CMK (cell line): ENCODE results near the gene PIK3CG.

Experiments used
- DNase-seq: peaks from one replicate; pipeline ENCODE4 v3.0.0-alpha.2; 2010; ENCODE audit warnings: low read depth

Gene PIK3CG

DNA sequence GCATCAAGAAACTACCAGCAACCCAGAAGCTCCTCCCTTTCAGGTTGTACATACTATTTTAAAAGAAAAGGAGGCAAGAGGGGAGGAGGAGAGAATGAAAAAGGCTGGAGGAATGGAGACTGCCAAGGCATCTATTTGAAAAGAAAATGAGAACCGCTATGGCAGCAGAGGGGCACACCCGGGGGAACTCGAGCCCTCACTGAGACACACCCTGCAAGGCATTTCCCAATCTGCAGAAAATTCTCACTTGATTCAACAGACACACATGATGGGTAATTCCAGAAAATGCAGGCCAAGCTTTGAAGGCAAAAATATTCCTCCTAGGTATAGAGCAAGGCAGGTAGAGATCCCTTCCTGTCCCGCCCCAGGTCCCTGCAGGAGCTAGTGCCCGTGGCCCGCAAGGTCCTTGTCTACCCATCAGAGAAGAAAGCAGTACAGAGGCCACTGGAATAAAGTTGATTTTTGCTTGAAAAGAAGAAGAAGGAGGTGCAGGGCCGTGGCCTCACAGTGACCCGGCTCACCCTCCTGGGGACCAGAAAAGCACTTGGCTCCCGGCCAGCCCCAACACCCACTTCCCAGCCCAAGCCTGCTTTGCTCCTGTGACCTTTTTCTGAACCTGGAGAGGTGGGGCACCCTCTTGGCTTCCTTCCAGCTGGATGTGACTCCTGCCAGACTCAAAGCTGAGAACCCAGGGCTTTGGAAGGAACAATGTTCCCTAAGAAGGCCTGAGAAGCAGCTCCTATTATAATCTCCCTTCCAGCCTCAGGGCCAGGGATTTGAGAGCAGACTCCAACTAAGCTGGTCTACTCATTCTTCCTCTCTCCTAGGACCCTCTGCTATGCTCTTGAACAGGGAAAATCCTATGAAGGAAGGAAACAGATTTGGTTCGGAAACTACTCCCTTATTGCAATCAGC is 6.2 kb upstream of the PIK3CG start:
- no peak for DNase-seq

DNA sequence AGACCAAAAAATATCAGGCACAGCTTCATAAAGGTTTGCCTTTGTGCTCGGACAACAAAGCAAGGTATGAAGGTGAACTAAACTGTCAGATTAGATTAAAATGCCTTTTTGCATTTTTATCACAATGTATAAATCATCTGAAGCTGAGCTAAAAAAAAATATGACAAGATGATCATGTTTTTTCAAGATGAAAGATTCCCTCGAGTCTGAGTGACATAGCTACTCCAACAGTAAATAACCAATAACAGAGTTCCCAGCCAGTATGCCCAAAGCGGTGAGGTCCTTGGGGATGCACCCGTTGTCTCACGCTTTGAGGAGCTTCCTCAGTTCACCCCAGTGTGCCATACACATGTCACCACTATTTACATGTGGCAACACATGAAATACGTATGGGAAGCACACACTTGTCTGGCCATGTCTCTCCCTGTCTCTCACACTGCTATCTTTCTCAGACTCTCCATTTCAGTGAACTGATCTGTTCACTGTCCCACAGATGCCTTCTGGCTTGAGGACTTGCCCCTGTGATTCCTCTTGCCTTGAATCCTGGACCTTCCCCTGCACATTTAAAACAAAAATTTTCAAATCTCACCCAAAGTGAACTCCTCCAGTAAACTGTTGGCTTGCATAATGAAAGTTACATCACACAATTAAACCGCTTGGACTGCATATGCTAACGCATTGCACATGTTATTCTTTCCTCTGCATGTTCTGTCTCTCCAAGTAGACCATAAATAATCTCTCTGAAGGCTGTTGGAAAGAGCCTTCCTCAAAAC is 2.6 kb upstream of the PIK3CG start:
- DNase-seq, result no peak

DNA sequence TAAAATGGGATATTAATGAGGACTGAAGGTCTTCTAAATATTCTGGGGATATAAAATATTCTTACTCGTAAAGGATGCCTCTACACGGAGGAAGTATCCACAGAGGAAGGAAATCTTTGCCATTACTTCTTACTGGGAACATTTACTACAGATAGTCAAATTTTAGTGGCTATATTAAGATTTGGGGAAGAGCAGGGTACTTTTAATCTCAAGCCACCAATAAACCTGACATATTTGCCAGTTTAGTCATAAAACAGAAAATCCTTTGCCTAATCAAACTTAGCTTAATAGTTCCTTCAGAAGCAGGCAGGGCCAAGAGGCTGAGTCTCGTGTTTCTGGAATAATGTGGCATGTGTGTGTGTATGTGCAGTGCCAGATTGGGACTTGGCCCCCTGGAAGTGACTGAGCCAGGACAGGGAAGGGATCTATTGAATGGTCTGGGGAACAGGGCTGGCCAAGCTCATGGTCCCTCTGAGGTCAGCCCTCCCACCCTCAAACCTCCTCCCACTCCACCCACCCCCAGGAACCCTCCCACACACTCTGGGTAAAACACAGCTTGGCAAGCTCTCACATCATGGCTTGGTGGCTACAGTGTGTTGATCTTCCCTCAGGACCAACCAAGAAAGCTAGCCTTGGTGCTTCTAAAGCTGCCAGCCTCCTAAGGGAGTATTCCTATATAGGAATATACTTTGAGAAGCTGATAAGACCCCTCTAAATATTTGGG is 1.6 kb upstream of the PIK3CG start:
- no peak for DNase-seq

DNA sequence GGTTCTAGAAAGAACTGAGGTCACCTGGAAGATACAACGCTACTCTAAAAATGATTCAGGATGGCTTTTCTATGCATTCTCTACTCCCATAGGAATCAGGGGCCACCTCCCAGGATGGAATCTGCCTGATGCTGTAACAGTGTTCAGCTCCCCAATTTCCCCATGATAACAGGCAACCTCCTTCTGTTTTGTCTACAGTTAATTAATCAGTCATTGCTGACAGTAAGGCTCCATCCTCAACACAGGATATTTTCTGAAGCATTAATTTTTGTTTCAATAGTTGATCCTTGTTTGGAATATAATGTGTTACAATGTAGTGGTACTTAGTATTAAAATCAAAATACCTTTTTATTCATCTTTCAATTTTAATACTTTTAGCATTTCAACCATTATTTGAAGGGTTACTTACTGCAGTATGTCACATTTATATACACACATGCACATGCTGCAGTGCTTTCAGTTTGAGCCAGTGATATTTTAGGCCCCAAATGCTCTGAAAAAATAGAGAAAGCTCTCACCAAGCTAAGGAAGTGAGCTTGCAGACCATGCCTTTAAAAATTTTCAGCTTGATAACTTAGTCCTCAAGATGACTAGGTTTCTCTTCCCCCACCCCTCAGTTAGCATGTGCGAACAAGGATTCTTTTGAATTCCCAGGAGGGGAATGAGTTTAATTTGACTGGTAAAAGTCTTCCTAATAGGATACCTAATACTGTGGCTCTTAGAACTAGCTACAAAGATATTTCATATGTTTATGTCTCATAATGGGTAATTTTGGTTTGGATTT is 592 bp upstream of the PIK3CG start:
- DNase-seq, result no peak

DNA sequence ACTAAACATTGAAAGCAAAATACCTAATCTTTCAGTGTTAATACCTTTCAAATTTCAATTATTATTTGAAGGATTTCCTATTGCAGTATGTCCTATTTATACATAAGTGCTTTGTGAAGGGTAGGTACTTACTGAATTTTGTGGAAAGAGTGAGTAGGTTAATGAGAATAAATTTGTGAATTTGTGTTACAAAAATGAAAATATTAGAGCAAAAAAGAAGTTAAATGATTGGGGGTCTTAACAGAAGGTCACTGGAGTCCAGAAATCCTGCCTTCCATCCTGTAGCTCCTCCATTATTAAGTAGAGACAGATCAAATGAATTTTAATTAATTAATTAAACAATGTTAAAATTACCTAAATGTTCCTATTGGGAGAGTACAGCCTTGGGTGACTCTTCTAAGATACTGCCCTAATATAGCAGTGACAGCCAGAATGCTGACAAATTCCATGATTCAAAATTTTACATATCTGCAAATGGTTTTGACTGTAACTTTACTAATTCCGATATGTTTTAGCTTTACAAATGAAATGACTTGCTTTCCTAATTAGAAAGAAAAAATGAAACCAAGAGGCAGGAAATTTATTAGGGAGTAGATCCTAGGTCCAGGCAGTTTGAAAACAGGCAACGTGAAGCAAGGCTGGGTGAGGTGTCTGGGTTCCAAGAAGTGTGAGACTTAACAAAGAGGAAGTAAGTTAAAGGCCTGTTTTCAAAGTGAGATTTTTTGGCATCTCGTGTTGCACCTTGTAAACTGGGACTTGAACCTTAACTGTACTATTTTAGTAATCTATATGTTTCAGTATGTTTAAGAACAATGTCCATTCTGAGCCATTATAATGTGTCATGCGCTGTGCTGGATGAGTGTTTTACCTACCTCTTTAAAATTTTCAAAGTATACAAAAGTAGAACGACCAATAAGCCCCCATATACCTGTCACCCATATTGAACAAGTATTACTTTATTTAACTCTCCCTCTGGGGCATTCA is 1.5 kb downstream of the PIK3CG start:
- no peak for DNase-seq

DNA sequence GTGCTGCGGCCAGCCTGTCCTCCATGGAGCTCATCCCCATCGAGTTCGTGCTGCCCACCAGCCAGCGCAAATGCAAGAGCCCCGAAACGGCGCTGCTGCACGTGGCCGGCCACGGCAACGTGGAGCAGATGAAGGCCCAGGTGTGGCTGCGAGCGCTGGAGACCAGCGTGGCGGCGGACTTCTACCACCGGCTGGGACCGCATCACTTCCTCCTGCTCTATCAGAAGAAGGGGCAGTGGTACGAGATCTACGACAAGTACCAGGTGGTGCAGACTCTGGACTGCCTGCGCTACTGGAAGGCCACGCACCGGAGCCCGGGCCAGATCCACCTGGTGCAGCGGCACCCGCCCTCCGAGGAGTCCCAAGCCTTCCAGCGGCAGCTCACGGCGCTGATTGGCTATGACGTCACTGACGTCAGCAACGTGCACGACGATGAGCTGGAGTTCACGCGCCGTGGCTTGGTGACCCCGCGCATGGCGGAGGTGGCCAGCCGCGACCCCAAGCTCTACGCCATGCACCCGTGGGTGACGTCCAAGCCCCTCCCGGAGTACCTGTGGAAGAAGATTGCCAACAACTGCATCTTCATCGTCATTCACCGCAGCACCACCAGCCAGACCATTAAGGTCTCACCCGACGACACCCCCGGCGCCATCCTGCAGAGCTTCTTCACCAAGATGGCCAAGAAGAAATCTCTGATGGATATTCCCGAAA is 2.7 kb downstream of the PIK3CG start:
- no peak for DNase-seq

DNA sequence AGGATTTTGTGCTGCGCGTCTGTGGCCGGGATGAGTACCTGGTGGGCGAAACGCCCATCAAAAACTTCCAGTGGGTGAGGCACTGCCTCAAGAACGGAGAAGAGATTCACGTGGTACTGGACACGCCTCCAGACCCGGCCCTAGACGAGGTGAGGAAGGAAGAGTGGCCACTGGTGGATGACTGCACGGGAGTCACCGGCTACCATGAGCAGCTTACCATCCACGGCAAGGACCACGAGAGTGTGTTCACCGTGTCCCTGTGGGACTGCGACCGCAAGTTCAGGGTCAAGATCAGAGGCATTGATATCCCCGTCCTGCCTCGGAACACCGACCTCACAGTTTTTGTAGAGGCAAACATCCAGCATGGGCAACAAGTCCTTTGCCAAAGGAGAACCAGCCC is 3.3 kb downstream of the PIK3CG start:
- no peak for DNase-seq

DNA sequence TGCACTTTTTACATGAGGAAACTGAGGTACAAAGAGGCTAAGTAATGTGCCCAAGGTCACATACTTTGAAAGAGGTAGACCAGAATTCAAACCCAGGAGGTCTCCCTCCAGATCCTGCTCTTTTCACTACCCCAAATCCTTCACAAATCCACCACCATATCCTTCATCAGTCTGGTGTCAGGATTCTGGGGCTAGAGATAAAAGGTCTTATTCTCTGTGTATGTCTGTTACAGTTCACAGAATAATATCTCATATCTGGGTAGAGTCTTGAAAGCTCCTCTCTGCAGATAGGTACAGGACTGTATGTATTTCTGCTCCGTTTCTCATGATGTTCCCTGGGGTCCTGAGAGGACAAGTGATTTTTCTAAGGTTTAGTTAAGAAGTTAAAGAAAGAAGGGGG is 4.9 kb downstream of the PIK3CG start:
- DNase-seq, result no peak

DNA sequence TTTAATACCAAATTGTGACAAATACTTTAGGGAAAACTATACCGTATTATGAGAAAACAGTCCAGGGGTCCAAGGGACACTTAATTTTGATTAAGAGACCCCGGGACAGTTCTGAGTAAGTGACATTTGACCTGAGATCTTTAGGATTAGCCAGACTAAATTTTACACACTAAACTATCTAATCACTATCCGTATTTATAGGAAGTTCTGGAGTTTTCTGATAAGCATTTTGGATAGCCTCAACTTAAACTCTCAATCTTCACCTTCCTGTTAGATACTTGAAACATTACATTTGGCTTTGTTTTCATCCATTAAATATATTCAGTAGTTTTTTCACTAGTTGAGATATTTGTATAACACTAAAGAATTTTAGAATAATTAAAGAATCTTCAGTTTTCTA is 5.4 kb downstream of the PIK3CG start:
- no peak for DNase-seq

DNA sequence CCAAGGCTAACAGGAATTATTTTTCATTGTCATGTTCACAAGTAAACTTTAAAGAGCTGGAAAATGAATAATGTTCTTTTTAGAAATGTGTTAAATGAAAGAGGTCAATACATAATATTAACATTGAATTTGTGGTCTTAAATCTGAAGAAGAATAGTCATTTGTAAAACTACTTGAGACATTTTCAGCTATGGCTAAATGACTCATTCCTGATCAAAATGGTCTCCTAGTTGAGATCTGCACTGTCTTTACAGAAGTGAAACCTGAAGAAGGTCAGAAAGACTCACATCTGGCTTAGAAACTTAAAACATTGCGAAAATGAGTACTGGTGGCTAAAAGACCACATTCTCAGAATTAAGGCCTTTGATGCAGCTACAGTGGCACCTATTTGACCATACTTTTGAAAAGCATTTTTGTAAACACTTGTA is 5.9 kb downstream of the PIK3CG start:
- no peak for DNase-seq

DNA sequence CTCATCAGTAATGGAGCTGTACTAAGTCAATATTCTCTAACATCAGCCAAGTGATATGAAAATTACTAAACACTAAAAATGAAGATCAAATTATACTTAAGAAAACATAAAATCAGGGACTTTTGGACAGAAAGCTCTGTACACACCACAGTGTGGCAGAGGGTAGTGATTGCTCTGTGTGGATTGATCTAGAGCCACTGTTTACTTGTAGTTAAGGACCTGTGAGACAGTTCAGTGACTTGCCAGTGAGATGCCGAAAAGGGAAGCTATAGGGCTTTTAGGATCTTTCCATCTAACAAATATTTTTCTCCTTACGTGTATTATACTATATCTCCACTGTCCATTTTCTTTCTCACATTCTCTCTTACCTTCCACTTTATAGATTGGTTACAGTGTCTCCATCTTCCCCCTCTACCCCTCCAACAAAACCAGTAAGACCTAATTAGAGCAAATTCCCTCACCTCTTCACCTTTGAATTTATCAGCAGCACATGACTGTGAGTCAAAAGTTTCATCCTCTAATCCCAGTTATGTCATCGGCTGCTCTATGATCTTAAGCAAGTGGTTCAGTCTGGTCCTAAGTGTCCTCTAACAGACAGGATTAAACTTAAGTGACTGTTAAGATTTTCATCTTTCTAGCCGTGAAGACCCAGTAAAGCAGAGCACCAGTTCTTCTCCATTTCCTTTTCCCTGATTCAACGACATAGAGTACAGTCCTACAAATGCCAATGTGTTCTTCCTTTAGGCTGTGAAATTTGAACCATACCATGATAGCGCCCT is 6.9 kb downstream of the PIK3CG start:
- DNase-seq, result no peak

DNA sequence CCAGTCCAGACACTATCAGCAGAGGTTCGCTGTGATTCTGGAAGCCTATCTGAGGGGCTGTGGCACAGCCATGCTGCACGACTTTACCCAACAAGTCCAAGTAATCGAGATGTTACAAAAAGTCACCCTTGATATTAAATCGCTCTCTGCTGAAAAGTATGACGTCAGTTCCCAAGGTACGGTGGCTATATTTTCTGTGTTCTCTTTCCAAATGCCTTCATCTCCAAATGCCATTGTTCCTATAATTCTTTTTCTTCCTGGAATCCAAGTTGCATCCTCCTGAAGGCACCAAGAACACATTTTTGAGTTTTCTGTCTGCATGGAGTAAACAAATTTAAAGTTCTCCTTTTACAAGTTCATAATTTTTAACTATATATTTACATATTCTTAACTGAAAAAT is 7.7 kb downstream of the PIK3CG start:
- DNase-seq, result no peak

DNA sequence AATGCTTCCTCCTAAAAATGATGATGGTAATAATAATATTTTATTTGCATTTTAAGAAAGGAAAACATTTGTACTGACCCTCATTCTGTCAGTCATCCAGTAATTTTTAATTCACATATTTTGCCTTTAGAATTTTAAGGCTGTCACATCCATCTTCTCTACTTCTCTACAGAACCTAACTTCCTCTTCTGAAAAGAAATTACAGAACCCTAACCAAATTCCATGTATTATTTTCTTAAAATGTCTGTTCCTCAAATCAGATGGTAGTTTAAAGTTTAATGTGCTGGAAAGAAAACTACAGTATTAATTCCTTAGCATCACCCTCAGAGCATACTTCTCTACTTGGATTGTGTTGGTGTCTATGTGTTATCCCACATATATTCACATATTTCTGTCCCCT is 9.0 kb downstream of the PIK3CG start:
- no peak for DNase-seq

DNA sequence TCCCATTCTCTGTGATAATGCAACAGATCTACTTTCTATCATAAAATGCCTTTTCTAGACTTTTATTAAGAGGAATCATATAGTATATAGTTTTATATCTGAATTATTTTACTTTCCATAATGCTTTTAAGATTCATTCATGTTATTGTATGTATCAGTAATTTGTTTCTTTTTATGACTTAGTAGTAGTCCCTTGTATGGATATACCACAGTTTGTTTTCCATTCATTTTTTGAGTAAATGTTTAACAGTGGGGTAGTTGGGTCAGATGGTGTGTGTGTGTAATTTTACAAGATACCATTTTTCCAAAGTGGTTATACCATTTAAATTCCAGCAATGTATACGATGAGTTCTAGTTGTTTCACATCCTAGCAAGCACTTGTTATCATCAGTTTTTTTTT is 10.4 kb downstream of the PIK3CG start:
- no peak for DNase-seq

DNA sequence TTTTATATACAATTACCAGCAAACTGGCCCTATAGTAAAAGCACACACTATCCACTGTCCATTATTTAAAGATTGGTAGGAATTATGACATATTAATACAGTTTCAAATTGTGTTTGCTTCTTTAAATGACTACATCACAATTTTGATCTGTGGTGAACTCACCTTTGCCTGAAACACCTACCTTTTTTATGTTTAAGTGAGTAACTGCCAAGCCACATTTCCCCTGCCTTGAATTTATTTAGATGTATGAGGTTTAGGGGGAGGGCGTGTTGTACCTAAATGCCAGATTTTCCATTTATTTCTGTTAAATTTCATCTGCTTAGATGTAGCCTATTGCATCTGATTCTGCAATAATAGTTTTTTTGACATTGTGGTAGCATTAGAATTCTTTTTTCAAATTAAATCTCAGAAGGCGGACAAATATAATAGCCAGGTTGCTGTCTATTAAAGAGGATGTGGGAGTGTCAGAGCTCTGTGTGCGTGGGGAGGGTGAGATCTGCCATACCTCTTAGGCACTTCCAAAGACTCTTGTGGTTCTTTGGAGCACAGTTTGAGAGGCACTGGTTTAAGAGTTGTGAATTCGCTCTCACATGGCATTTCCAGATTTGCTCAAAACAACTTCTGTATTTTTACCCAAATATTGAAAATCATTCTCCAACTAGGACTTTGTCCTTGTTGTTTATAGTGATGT is 13.8 kb downstream of the PIK3CG start:
- no peak for DNase-seq

DNA sequence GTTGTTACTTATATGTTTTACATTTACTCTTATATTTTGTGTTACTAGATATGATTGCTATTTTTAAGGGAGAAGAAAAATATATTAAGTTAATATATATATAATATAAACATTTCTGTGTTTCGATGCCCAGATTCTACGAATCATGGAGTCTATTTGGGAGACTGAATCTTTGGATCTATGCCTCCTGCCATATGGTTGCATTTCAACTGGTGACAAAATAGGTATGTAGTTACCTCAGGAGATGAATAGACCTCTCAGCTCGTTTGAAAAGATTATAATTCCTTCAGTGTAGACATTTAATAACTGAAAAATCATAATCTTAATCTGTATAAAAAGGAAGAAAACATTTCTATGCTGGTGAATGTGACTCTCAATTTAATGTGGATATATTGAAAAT is 16.9 kb downstream of the PIK3CG start:
- no peak for DNase-seq

DNA sequence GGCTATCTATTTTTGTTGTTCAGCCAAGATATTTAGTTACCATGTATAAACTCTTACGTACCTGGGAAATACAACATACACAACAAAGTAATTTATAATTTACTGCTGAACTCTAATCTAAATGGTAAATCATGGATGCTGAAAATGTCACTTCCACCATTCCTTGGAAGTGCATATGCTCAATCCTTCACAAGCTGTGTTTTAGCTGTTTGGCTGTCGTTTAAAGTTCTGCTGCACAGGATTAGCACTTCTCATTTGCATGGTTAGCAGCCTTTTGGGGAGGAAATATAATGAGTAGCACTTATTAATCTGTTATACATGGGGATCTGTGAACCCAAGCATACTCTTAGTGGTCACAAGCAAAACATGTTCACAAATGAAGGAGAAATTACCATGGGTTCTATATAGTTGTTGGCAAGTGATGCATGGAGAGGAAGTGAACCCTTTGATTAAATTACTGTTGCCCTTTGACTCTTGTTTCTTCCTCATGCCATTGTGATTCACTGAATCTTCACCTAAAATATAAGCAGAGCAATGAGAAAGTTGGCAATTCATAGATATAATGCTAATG is 18.5 kb downstream of the PIK3CG start:
- DNase-seq, result no peak

DNA sequence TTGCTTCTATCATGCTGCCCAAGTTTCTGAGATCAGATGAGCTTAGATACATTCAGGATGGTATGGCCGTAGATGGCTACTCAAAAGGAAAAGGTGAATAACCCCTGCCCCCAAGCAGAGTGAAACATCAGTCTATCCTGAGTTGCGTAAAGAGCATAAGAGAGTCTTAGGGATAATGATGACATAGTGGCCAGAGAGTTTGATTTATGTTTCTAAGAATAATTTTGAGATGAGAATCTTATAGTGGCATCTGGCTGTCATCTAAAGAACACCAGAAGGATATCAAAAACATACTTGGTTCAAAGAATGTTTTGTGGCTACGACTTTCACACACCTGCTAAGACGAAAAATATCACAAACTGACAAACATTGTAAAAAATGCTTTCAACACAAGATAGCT is 20.6 kb downstream of the PIK3CG start:
- no peak for DNase-seq
